GM21786 (cell line): ENCODE results near the gene TCP10L.
"Not testable (repeated sequence)": the region's sequence is repeated elsewhere in the genome, so short reads cannot be mapped to it uniquely, and the experiment has no call there.

ENCODE experiments used
- ATAC-seq: cut with Tn5 transposase; IDR thresholded peaks from one replicate; pipeline ENCODE4 v1.9.1; 2021; ENCODE audit not compliant: unreplicated experiment

TCP10L gene

DNA sequence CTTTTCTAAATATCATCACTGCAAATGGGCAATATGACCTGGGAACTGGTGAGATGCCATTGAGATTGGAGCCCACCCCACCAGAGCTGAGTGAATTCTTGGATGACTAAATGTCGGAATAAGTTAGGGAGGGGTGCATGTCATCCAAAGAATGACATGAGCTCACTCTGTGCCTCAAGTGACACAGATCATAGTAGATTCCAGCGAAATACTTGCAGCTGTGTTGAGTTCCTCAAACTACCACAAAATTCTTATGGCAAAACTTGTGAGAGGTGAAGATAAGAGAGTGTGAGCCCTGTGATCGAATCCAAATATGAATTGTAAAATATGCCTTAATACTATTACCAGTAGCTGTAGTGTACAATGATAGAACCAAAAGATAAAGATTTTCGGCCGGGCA is 2.3 kb upstream of the TCP10L start:
- no peak for ATAC-seq

DNA sequence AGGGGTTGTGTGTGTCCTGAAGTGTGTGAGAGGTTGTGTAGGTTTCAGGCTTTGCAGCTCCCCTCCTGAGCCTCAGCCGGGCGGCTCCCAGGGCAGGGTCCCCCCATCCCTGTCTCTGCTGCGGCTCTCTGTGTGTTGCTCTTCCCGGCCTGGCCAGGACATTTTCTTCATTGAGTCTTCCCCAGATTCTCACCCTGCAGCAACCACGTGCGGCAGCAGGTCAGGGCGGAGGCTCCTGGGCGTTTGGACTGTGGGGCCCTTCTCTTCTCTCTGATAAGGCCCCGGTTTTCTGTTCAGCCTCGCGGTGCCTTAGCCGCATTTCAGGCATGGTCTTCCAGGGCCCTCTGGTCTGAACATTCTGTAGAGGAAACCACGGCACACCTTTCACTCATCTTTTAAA is 1.8 kb upstream of the TCP10L start:
- no peak for ATAC-seq

DNA sequence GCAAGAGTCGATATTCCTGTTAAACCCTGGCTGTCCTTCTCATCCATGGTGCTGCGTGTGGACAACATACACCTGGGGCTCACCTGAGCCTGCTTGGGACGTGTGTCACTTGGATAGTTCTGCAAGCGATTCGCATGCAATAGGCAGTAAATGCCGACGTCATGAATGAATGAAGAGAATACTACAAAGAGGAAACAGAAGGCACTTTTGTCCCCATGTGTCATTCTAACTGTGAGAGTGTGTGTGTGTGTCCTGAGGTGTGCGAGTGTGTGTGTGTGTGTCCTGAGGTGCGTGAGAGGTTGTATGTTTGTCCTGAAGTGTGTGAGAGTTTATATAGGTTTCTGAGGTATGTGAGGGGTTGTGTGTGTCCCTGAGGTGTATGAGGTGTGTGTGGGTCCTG is 647 bp upstream of the TCP10L start:
- ATAC-seq: no peak

DNA sequence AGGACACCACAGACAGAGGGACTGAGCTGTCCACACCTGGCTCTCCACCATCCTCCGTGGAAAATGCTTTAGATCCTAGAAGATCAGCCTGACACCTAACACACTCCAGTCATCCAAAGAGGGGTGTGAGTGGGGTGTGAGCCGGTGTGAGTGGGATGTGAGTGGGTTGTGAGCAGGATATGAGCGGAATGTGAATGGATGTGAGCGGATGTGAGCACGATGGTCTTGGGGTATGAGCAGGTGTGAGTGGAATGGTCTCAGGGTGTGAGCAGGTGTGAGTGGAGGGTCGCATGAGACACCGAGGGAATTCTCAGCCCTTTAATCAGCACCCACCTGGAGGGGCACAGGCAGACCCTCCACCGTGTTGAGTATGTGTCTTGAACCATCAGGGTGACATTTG is 851 bp downstream of the TCP10L start:
- no peak for ATAC-seq

DNA sequence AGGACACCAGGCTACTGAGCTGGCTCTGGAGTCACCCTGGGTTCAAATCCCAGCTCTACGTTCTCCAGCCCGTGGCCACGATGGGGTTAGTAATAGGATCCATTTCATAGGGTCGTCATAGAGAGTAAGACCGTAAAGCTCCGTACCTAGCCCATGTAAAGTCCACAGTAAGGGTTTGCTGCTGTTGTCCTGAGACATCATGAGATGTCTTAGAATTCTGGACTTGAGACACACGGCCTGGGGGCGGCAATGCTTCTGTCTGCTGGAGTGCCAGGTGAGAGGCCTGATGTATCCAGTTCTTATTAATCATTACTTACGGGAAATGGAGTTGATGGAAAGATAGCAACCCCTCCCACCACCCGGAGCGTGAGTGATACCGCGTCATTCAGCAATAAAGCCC is 3.6 kb downstream of the TCP10L start:
- ATAC-seq: no peak

DNA sequence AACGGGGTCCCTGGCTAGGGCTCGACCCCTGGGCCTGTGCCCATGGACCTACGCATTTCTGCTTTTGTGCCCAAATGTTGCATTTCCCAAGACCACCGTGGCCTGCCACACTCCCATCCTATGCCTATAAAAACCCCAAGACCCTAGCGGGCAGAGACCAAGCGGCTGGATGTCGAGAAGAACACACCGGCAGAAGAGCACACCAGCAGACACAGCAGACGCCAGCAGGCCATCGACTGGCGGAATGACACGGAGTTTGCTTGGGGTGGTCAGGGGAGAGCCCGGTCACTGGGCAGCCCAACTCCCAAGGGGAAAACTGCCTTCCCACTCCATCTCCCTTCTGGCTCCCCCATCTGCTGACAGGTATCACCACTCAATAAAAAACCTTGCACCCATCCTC is 4.4 kb downstream of the TCP10L start:
- ATAC-seq: no peak

DNA sequence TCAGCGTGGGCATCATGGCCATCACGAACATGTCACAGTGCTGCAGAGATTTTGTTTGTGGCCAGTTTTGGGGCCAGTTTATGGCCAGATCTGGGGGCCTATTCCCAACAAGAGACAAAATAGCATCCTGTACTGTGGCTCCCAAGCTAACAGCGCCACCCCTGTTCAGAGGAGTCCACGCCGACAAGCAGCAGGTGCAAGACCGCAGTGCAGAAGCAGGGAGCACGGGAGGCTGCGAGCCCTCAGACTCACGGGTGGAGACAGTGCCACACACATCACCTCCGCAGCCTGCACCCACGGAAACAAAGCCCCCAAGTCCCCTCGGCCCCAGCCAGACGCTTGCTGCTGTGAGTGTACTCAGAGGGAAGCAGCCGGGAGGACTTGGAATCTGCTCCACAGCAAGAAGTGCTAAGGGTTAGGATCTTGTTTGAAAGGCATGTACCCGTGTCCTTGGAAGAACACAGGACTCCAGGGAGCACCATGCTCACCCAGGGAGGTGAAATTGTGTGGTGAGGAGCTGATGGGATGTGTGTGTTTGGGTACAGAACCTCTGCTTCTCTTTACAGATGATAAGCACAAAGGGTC is 7.1 kb downstream of the TCP10L start:
- no peak for ATAC-seq

DNA sequence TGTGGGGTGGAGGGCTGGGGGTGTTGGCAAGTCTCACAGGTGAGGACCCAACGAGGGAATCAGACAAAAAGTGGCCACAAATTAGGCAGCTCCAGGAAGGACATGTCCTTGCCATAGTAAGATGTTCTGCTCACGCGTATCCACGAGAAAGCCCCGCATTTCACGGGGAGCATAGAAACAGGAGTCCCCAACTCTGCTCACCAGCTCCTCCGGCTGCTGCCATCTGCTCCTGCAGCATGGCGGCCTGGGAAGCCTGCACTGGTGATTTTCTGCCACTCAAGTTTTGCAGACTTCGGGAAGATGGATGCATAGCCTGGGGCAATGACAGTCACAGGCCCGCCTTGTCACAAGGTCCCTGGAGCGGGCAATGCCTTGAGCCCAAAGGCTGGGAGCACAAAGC is 9.3 kb downstream of the TCP10L start:
- ATAC-seq: no peak

DNA sequence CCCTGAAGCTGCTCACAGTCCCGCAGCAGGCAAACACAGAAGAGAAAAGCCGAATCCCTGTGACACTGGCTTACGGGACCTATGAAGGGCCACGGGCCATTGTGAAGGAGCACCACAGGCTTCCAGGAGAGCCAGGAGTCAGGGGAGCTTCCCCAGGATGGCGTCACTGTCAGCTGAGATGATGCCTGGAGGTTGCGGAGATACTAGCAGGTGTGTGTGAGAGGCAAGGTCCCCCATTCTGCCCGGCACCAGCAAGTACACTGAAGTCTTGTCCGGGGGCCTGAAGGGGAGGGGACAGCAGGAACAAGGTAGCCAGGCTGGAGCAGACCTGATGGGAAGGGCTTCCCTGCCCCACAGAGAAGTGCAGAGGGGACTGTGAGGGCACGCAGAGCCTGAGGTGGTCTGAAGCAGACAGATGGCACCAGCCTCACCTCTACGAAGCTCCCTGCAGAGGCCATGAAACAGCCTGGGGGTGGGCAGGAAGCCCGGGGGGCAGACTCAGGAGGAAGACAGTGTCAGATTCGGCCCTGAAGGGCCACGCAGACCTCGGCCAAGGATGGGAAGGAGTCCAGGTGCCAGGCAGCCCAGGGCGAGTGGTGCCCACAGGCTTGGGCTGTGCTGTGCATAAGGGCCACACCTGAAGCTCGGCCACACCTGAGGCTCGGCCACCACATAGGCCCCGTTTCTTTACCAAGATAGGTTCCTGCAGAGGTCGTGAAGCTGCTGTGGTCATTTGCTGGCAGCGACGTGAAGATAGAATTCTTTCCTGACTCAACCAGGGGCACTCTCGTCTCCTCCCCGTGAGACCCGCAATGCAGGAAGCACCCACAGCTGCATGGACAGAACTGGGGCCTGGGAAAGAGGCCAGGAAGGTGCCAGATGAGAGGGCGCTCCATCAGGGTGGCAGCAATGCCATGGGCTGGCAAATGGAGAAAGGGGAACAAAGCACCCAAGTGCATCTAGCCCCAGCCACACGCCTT is 10.1 kb downstream of the TCP10L start:
- ATAC-seq: no peak

DNA sequence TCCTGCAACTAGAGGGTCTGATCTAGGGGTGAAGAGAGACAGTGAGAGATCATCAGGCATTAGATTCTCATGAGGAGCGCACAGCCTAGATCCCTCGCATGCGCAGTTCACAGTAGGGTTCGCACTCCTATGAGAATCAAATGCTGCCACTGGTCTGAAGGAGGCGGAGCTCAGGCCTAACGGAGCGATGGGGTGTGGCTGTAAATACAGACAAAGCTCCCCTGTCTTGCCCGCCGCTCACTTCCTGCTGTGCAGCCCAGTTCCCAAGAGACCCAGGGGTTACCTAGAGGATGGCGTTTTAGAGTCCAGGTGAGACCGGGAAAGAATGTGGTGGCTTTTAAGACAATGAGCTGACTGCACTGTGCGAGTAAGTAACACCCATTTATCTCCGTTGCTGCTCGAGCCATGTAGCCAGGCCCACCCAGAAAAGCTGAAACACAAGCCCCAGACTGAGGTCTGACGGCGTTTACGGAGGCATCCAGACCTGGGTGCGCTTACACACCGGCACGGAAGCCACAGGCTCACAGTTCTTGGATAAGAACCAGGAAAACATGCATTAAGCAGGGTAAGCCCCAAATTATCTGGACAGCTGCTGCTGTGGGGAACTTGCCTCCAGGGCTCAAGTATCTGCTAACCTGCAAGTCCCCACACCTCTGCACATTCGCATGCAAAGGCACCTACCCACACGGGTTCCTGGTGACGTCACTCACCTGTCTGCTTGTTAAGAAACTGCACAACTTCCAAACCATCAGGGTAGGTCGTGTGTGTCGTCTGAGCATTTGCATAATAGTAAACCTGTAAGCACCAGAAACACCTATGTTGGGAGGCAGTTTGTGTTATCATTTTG is 12.5 kb downstream of the TCP10L start:
- no peak for ATAC-seq

DNA sequence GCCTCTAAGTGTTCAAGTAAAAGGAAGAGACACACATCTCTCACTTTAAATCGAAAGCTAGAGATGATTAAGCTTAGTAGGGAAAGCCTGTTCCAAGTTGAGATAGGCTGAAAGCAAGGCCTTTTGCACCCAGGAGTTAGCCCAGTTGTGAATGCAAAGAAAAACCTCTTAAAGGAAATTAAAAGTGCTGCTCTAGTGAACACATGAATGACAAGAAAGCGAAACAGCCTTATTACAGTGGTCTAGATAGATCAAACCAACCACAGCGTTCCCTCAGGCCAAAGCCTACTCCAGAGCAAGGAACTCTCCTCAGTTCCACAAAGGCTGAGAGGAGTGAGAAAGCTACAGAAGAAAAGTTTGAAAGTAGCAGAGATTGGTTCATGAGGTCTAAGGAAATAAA is 14.9 kb downstream of the TCP10L start:
- no peak for ATAC-seq

DNA sequence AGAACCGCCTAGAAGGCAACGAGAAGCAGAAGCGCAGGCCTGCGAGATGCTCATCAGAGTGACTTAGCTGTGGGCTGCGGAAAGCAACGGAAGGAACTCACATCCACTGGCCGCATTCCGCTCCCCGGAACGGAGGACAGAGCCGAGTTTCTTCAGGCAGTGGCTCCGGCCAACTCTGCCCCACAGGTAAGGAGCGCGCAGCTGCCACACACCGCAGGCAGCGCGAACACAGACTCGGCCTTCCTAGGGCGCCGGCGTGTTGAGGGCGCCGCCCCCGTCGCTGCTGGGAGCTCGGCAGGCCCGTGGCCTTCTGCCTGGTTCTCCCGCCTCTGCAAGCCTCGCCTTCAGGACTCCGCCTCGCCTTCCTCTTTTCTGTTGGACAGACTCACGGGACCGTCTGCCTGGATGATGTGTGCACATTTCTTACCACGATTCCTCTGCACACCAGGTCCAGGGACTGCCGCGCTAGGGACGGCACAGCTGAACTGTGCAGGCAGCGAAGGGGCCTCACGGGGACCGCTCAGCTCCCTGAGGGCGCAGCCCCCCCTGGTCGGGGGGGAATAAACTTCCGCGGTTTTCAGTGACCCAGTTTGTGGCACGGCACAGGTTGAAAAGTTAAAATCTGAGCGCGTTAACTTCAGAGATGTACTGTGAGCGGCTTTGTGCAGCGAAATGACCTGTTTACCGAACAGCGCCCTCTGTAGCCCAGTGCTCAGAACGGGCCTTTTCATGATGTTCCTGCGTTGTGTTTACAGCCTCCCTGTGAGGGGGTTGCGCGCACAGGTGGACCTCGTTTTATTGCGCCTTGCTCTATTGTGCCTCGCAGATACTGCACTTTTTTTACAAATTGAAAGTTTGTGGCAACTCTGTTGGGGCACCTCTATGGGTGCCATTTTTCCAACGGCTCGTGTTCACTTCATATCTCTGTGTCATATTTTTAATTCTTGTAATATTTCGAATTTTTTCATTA is 15.8 kb downstream of the TCP10L start:
- ATAC-seq: peak; percentile 81

DNA sequence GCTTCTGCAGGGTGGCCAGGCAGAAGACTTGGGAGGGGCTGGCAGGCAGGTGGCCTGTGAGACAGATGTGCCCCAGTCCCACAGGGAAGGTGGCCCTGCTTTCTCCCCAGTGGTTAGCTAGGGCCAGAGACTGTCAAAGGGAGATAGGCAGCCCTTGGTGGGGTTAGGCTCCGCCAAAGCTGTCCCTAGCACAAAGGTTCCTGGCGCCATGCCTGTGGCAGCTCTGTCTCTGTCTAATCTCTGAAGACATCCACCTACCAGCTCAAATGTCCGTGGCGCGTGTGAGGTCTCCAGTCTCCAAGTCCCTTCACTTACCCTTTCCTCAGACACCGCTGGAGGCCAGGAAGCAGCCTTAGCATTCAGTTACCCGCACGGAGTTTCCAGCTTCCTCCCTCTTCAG is 17.7 kb downstream of the TCP10L start:
- no peak for ATAC-seq

DNA sequence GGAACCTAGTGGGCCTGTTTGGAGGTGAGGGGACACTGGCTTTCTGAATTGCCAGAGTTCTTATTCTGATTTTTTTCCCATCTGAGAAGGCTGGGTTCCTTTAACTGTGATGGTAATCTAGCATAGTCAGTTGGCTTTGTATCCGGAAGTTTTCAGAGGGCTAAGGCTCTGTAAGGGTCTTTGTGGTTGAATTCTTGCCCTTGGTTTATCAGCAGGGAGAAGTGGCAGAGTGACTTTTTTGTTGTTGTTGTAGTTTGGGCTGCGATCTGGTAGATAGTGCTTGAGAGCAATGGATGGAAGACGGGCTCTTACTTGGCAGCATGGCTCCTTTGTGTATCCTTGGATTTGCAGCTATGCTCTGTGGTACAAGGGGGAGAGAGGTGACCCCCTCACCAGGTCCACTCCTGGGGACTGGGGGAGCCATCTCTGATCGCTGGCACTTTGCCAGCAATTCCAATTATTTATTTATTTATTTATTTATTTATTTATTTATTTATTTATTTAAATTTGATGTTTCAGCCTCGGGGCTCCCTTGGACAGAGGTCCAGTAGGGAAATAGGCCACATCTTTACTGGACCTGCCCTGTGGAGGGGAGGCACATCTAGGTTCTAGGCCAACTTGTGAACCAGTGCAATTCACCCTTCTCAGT is 18.5 kb downstream of the TCP10L start:
- ATAC-seq: no peak

DNA sequence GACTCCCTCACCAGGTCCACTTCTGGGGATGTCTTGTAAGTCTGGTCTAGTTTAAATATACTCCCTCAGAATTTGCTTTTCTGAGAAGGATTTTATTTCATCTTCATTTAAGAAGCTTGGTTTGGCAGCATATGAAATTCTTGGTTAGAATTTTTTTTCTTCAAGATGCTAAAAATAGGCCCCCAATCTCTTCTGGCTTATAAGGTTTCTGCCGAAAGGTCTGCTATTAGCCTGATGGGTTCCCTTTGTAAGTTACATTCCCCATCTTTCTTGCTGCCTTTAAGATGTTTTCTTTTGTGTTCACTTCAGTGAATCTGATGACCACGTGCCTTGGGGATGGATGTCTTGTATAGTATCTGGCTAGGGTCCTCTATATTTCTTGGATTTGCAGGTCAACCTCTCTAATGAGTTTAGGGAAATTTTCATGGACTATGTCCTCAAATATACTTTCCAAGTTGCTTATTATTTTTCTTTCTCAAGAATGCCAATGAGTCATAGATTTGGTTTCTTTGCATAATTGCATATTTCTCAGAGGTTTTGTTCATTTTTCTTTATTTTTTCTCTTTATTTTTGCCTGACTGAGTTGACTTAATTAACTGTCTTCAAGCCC is 19.4 kb downstream of the TCP10L start:
- no peak for ATAC-seq

DNA sequence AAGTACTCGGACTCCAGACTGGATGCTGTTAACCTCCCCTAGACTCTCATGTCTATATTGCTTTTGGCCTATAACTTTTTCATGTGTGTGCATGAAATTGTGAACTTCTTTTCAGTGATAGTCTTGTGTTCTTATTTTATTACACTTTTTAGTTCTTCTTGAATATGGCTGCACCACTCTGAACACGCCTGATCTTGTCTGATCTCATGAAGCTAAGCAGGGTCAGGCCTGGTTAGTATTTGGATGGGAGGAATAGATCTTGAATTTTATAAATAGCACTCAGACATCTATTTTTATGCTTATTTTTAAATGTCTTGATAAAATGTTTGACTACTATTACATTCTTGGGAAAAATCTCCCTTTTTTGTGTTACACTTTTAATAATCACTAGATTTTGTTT is 22.4 kb downstream of the TCP10L start:
- no peak for ATAC-seq

DNA sequence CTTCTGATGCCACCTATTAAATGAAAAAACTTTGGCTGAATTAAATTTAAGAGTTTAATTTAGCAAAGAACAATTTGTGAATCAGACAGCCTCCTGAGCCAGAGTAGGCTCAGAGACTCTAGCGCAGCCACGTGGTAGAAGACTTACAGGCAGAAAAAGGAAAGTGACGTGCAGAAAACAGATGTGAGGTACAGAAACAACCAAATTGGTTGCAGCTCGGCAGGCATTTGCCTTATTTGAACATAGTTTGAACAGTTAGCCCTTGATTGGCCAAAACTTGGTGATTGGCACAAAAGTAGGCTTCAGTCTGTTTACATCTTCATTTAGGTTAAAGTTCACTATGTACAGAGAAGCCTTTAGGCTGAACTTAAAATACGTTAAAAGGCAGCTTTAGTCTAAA is 22.9 kb downstream of the TCP10L start:
- ATAC-seq: no peak

DNA sequence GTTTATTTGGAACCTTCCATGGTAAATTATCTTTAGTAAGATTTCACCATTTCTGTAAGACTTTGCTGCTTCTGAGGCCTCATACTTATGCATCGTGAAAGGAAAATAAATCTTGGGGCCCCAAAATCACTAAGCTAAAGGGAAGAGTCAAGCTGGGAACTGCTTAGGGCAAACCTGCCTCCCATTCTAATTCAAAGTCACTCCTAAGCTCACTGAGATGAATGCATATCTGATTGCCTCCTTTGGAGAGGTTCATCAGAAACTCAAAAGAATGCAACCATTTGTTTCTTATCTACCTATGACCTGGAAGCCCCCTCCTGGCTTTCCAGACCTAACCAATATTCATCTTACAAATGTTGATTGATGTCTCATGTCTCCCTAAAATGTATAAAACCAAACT is 23.8 kb downstream of the TCP10L start:
- ATAC-seq: not testable (repeated sequence)

DNA sequence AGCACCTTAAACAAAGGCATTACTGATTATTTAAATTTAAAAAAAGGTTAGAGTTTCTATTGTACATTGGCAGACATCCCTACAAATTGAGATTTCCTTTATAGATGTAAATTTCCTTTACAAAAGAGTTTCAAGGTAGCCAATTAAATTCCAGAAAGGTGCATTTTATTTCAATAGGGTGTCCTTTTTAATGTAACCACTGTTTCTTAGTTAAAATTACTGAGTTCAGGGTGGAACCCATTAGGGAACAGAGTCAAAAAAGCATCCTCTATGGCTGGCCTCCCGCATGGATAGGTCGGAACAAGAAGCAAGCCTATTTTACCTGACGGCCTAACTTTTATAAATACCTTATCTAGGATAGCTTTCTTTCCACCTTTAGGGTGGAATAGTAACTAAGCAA is 24.4 kb downstream of the TCP10L start:
- no peak for ATAC-seq
